HCT116 (cell line): Measurements from ENCODE around the gene HDHD5.

Experiments used
- ATF3 ChIP-seq: IDR thresholded peaks from 2 replicates; pipeline ENCODE4 v1.6.1; 2012
- CEBPB ChIP-seq: IDR thresholded peaks from 2 replicates; pipeline ENCODE4 v1.6.1; 2012; ENCODE audit warnings: low read depth
- CTCF ChIP-seq, 3 experiments: fragments of 200-600 bp in 1 of 3; sonication (generic) in 1 of 3; IDR thresholded peaks in 2 of 3; conservative IDR thresholded peaks in 1 of 3; 2 replicates each; pipeline ENCODE4 v1.5.1; 2012 to 2017; ENCODE audit warnings: low read depth in 2 of 3, low read length in 2 of 3, antibody characterized with exemption in 1 of 3, borderline replicate concordance in 1 of 3, control low read depth in 1 of 3, mild to moderate bottlenecking in 1 of 3, mixed read lengths in 1 of 3, mixed run types in 1 of 3, moderate library complexity in 1 of 3; ENCODE audit not compliant: insufficient read depth in 1 of 3
- EGR1 ChIP-seq: IDR thresholded peaks from 2 replicates; pipeline ENCODE4 v1.6.1; 2012; ENCODE audit warnings: low read depth
- EZH2 ChIP-seq: fragments of 200-600 bp; sonication (generic); IDR thresholded peaks from 2 replicates; pipeline ENCODE4 v1.6.1; 2017; ENCODE audit warnings: antibody characterized with exemption, mixed run types
- JUND ChIP-seq: IDR thresholded peaks from 2 replicates; pipeline ENCODE4 v1.6.1; 2012
- MAX ChIP-seq: IDR thresholded peaks from 2 replicates; pipeline ENCODE4 v1.6.1; 2012
- POLR2A ChIP-seq: IDR thresholded peaks from 2 replicates; pipeline ENCODE4 v1.7.0; 2011; ENCODE audit warnings: borderline replicate concordance; ENCODE audit not compliant: insufficient read depth, insufficient read length; ENCODE audit errors: extremely low read depth
- POLR2AphosphoS5 ChIP-seq: IDR thresholded peaks from 2 replicates; pipeline ENCODE4 v1.6.1; 2011; ENCODE audit warnings: mild to moderate bottlenecking, low read depth, low read length, moderate library complexity
- RAD21 ChIP-seq: IDR thresholded peaks from 2 replicates; pipeline ENCODE4 v1.6.1; 2012; ENCODE audit warnings: low read depth, mild to moderate bottlenecking
- REST ChIP-seq: IDR thresholded peaks from 2 replicates; pipeline ENCODE4 v1.6.1; 2012; ENCODE audit warnings: low read depth
- SP1 ChIP-seq: IDR thresholded peaks from 2 replicates; pipeline ENCODE4 v1.6.1; 2012; ENCODE audit warnings: low read depth
- SRF ChIP-seq: IDR thresholded peaks from 2 replicates; pipeline ENCODE4 v1.6.1; 2012; ENCODE audit warnings: low read depth
- YY1 ChIP-seq: IDR thresholded peaks from 2 replicates; pipeline ENCODE4 v1.6.1; 2011; ENCODE audit warnings: low read length, low read depth, moderate library complexity, mild to moderate bottlenecking; ENCODE audit not compliant: insufficient replicate concordance; ENCODE audit errors: extremely low read depth

- TF ChIP-seq YY1 = no peak
- no peak for TF ChIP-seq CTCF (IDR thresholded peaks at IDR 0.05 in 2 of 3, conservative IDR thresholded peaks at IDR 0.05 in 1 of 3; ENCODE audit: borderline replicate concordance in 1 of 3, insufficient read depth in 1 of 3, low read depth in 2 of 3, low read length in 2 of 3)
- no peak for TF ChIP-seq EZH2
- no peak for TF ChIP-seq EGR1
- TF ChIP-seq POLR2AphosphoS5 = no peak
- no peak for TF ChIP-seq RAD21
- no peak for TF ChIP-seq POLR2A
- no peak for TF ChIP-seq JUND
- TF ChIP-seq CEBPB = no peak
- no peak for TF ChIP-seq ATF3
- TF ChIP-seq SP1 = no peak
- TF ChIP-seq REST = no peak
- no peak for TF ChIP-seq SRF
- no peak for TF ChIP-seq MAX
Observed at GRCh38 chr22:17097062-17097461, 62.0 kb downstream of the HDHD5 start.
